ACC112 (cell line): ENCODE measurements around the gene PRPF4.

Experiments used
- H2AFZ ChIP-seq: fragments of 200-600 bp; sonication (generic); one replicate; pipeline ENCODE4 v1.6.0; 2017; ENCODE audit warnings: antibody characterized with exemption, low read length; ENCODE audit not compliant: unreplicated experiment
- H3K27ac ChIP-seq: fragments of 200-600 bp; sonication (generic); 2 replicates; pipeline ENCODE4 v1.5.1; 2014; ENCODE audit warnings: low read depth, mild to moderate bottlenecking, antibody characterized with exemption, low read length, moderate library complexity
- H3K27me3 ChIP-seq: fragments of 200-600 bp; sonication (generic); 2 replicates; pipeline ENCODE4 v1.6.1; 2014; ENCODE audit warnings: mild to moderate bottlenecking, antibody characterized with exemption, low read length, moderate library complexity, mixed read lengths; ENCODE audit not compliant: insufficient read depth
- H3K36me3 ChIP-seq: fragments of 200-600 bp; sonication (generic); 2 replicates; pipeline ENCODE4 v1.6.1; 2016; ENCODE audit warnings: mild to moderate bottlenecking, antibody characterized with exemption, low read length, moderate library complexity, mixed read lengths; ENCODE audit not compliant: insufficient read depth
- H3K4me1 ChIP-seq: fragments of 200-600 bp; sonication (generic); one replicate; pipeline ENCODE4 v1.6.1; 2016; ENCODE audit warnings: low read length, mixed read lengths; ENCODE audit not compliant: insufficient read depth, unreplicated experiment, control insufficient read depth
- H3K4me3 ChIP-seq: fragments of 200-600 bp; sonication (generic); 2 replicates; pipeline ENCODE4 v1.5.1; 2014; ENCODE audit warnings: mild to moderate bottlenecking, low read depth, low read length
- H3K79me2 ChIP-seq: fragments of 200-600 bp; sonication (generic); one replicate; pipeline ENCODE4 v1.6.0; 2016; ENCODE audit warnings: low read length; ENCODE audit not compliant: control insufficient read depth, unreplicated experiment, insufficient read depth

The PRPF4 gene

GRCh38 chr9:113337714-113338113 is 62.3 kb downstream of the PRPF4 start:
- H3K79me2 ChIP-seq, result no peaks in the 10 kb centered on the region
- H3K4me1 ChIP-seq, result peaks cover 4% of the 10 kb centered on the region
- H3K36me3 ChIP-seq, result no peaks in the 10 kb centered on the region
- H3K27ac ChIP-seq, result no peak overlapping the region
- no peak overlapping the region for H3K4me3 ChIP-seq
- H3K27me3 ChIP-seq, result no peaks in the 10 kb centered on the region
- no peak overlapping the region for H2AFZ ChIP-seq

- Histone ChIP-seq H3K79me2 (no peaks in the 10 kb centered on the region), H3K36me3 (no peaks in the 10 kb centered on the region), H2AFZ (peak within 1 kb of the TSS; percentile 96), H3K27ac (peak within 1 kb of the TSS; percentile 15), H3K27me3 (no peaks in the 10 kb centered on the region), H3K4me3 (peak within 1 kb of the TSS; percentile 86), H3K4me1 (peaks cover 4% of the 10 kb centered on the region)
These were observed 64.7 kb downstream of the PRPF4 start, which contains the start of gene WDR31 for GRCh38 chr9:113340011-113340699. TSS of gene WDR31 (minus strand) at chr9:113340275. CDS start at chr9:113332022, 8,253 bp downstream.

DNA sequence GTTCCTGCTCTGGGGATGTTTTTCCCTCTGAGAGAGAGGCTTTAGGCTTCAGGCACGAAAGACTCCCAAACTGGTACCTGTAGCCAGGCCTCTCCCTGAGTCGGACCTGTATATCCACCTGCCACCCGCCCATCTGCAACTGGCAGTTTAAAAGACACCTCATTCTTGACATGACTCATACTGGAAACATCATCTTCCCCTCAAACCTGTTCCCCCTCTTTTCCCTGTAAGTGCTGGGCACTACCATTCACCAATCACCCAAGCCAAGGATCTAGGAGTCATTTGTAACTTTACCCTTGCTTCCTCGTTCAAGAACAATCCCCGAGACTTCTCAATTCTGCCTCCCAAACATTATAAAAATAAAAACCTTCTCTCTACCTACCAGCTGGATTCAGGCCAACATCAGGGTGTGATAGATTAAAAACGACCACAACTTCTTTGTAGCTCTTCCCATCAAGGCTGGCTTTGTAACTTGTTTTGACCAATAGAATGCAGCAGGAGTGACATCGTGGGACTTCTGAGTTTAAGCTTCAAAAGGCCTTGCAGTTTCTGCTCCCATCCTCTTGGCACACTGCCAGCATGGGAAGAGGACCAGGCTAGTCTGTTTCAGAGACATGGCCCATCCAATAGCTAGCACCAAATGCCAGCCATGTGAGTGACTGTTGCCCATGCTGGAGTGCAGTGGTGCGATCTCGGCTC is 66.4 kb downstream of the PRPF4 start:
- H2AFZ ChIP-seq, result no peak overlapping the region
- no peak overlapping the region for H3K27ac ChIP-seq
- H3K36me3 ChIP-seq, result no peaks in the 10 kb centered on the region

More for the DNA sequence above, 66.4 kb downstream of the PRPF4 start:
- Histone ChIP-seq H3K4me3 (no peak overlapping the region), H3K79me2 (no peaks in the 10 kb centered on the region), H3K27me3 (no peaks in the 10 kb centered on the region), H3K4me1 (peaks cover 4% of the 10 kb centered on the region)
